SKM-1 treated with dmso at 0.1 percent for 144 hours (cell line): ENCODE measurements around the gene SDCCAG8.
"Not testable (repeated sequence)": the region's sequence is repeated elsewhere in the genome, so short reads cannot be mapped to it uniquely, and the experiment has no call there.

ENCODE experiments used
- DNase-seq: peaks from one replicate; lab custom pipeline; 2025; ENCODE audit not compliant: unreplicated experiment; lab: John Stamatoyannopoulos, UW

Gene SDCCAG8

GRCh38 chr1:243255791-243256512 lies at the start of gene SDCCAG8:
Gene SDCCAG8, plus strand, starts transcription at chr1:243256041. Its CDS starts 133 bp downstream, at chr1:243256174.
- DNase-seq, result peak; percentile 100

DNA sequence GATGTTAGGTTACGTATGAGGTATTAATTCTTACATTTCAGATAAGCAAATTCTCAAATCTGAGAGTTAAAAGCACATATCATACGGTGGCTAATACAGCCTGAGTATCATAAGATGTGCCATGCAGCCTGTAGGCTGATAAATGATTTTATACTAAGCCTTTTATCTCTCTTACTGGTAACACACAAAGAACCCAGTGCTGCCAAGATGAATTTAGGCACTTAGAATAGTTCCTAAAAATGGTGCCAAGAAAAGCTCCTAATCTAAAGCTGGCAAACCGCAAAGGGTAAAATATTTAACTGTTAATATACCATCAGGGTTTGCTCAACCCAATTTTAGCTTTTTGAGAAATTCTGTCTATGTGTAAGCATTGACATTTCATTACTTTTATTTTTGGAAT lies 43.9 kb upstream of the SDCCAG8 start:
- not testable (repeated sequence) for DNase-seq

DNA sequence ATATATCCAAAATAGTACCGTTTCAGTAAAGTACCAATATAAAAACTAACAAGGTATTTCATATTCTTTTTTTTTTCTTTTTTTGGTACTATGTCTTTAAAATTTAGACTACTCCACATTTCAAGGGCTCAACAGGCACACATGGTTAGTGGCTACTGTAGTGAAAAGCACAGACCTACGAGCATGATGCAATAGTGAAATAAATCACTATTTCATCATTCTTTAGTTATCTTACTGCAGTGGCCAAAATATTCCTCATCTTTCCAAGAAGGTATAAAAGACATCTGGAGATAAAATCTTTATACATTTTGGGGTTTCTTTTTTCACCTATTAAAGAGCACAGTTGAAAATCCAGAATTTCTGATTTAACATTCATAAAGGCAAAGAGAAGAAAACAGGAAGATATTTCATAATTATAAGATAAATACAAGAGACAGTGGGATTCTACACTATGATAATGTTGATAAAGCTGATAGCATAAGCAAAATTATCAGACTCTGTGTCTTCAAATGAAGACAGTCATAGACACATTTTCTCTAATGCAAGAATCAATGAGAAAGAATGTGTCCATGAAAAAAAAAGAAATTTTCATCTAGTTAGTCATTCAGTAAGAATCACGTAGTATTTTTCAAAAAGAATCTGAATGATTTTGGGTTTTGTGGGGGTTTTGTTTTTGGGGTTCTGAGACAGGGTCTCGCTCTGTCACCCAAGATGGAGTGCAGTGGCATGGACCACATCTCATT lies 42.6 kb upstream of the SDCCAG8 start:
- no peak for DNase-seq

DNA sequence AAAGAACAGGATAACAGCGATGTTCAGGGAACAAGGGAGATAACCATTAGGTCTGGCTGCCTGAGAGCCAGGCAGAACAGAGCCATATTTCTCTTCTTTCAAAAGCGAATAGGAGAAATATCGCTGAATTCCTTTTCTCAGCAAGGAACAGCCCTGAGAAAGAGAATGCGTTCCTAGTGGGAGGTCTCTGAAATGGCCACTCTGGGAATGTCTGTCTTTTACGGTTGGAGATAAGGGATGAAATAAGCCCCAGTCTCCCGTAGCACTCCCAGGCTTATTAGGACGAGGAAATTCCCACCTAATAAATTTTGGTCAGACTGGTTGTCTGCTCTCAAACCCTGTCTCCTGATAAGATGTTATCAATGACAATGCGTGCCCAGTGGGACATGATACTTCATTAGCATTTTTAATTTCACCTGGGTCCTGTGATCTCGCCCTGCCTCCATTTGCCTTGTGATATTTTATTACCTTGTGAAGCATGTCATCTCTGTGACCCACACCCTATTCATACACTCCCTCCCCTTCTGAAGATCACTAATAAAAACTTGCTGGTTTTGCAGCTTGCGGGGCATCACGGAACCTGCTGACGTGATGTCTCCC lies 40.5 kb upstream of the SDCCAG8 start:
- not testable (repeated sequence) for DNase-seq

DNA sequence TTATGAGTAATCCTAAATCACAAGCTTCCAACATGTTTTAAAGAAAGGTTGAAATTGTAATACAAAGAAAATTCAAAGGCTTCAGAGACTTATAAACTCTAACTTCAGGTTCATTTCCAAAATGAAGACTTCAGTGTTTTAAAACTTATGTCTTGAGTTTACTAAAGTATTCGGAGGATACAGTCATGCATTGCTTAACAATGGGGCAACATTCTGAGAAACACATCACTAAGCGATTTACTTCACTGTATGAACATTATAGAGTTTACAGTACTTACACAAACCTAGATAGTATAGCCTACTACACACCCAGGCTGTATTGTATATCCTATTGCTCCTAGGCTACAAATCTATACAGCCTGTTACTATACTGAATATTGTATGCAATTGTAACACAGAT lies 39.1 kb upstream of the SDCCAG8 start:
- no peak for DNase-seq

- DNase-seq, result no peak
These were observed 38.5 kb upstream of the SDCCAG8 start for GRCh38 chr1:243217349-243217748.

GRCh38 chr1:243218059-243218458 lies 37.8 kb upstream of the SDCCAG8 start:
- DNase-seq, result no peak

DNA sequence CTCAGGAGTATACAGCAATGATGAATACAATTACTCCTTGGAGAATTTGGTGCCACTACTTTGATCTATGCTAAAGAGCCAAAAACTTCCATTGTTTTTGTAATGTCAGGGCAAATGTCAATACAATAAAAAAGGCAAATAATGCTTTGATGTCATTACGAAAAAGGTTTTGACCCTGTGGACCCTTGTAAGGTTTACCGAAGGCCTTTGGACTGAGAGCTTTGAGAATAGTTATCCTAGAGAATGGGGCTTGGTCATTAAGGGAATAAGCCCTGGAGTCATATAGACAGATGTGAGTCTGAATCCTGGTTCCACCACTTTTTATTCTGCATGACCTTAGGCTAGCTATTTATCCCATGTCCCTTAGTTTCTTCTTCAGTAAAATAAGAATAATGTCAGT lies 28.2 kb upstream of the SDCCAG8 start:
- no peak for DNase-seq

DNA sequence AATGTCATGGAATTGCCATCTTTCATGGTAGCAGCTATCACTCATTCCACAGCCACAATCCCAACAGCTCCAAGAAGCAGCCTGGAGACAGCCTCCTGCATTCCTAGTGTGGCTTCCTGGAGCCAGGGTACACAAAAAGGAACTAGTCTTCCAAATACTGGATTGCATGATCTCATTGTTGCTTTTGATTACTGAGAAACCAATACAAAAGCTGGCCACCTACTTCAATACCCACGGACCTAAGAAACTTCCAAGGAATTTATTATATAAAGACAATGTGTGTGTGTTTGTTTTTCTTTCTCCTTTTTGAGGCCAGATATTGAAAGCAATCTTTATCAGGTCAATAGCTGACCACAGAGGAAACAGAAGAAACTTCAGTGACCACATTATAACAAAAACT lies 26.3 kb upstream of the SDCCAG8 start:
- DNase-seq, result no peak

DNA sequence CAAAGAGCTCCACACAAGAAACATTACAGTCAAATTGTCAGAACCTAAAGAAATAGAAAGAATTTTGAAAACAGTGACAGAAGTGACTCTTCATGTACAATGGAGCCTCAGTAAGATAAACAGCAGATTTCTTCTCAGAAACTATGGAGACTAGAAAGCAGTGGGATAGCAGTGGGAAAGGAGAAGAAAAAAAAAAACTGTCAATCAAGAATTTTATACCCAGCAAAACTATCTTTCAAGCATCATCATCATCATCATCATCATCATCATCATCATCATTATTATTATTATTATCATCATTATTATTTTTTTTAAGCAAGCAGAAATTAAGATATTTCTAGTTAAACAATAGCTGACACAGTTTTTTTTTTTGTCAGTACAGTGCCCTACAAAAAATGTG lies 24.9 kb upstream of the SDCCAG8 start:
- DNase-seq, result peak; percentile 25

- no peak for DNase-seq
These were observed 21.9 kb upstream of the SDCCAG8 start for GRCh38 chr1:243233908-243234307.

DNA sequence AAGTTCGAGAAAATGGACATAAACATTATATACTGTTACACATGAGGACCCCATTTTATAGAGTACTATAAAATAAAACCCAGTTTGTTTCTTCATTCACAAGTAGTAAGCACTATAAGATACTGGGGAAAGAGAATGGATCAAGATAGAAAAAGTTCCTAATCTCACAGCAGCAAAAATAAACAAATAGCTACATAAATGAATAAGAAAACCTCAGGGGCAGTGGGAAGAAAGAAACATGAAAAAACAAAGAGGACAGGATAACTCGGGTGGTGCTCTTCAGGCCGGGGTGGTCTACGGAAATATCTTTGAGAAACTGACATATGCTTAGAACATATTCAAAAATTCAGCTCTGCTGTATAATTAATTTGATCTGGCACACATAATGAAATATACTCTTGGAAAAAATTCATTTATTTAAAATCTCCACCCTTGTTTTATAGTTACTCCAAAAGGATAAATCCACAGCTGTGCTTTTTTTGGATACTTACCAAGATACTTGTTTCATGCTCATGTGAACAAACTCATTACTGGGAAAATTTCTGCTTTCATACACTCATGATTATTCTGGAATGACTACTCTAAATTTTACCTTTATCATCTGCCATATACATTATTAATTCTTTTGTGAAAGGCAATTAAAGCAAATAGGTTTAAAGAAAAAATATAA lies 20.7 kb upstream of the SDCCAG8 start:
- DNase-seq, result no peak

DNA sequence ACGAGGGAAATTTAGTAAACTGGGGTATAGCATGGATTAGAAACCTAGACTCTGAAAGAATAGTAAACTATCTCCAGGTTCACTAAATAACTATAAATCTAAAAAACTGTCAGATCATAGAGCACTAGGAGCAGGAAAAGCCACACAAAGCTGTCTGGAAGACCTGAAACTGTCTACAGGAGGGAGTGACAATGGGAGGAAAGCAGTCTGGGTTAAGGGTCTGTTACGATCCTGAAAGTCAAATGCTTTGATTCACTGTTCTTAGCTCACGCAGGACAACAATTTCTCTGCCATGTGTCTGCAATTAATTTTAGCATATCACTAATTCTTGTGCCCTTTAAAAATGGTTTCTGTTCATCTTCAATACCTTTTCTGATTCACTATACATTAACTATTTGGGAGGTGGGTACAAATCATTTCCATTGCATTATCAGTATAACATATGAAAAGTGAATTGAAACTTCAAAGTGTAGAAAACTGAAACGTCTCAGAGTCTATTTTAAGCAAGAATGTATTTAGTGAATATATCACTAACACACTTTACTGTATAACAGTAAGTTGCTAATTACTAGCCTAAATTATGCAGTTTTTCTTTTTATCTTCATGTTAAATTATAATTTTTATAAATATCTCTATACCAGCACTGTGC lies 19.1 kb upstream of the SDCCAG8 start:
- DNase-seq, result no peak

- no peak for DNase-seq
These were observed 11.4 kb upstream of the SDCCAG8 start for GRCh38 chr1:243244432-243244841.

DNA sequence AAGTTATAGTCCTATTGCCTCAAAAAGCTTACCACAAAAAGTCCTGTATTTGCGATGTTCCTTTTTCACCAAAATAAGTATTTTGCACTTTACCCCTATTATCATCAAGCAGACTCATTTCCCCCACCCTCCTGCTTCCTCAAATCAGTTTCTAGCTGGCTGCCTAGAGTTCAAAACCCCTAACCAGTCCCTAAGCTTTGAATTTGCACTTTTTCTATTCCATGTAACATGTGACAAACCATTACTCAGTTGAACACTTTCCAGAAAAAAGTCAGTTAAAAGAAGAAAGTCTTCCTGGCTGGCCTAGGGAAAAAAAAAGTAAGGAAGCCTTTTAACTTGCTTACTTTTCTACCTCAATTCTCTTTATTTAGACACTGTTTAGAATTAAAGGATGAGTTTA lies 8.9 kb upstream of the SDCCAG8 start:
- DNase-seq, result peak; percentile 75

- no peak for DNase-seq
These were observed 7.9 kb upstream of the SDCCAG8 start for GRCh38 chr1:243247901-243248300.

- DNase-seq, result no peak
These were observed 6.6 kb upstream of the SDCCAG8 start for GRCh38 chr1:243249214-243249613.

- no peak for DNase-seq
These were observed 5.7 kb upstream of the SDCCAG8 start for GRCh38 chr1:243250102-243250501.

DNA sequence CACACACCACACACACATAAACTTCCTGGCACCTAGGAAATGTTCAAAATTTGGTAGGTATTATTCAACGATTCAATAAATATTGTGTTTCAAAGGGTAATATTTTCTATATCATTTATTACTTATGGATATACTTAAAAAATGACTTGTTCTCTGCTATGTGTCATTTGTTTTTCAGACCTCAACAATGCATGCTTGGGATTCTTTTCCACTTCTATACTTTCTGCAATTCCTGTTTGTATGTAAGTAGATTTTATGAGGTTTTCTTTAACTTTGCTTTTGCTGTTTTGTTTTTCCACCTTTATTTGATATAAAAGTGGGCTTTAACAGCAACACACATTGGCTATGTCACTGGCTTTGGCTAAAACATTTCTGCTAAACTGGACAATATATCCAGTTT lies 4.3 kb upstream of the SDCCAG8 start:
- no peak for DNase-seq

DNA sequence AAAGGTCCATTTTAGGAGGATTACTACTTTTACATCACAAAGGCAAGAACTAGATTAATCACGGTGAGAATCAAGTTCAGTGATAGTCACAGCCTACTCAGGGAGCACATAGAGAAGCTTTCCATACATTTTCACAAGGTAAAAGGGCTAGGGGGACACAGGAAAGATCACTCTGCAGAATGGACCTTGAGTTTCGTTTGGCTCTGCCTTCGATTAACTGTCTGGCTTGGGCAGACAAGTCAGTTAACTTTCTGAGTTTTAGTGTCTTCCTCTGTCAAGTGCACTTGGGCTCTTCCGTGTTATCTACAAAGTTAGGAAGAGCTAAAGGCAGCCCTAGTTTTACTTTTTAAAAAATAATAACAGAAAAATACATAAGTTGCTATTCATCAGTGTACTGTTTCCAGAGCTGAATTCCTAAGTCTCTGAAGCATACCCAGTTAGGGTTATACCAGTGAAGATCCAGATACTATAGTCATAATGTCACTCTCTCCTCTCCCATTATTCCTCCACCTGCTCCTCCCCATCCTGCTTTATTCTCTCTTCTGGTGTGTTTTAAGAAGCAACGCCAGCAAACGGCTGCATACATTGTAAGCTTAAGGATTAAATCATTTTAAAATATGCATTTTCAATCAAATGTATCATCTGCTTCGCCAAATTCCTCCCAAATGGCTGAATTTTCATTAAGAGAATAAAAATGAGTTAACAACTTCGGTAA lies 2.5 kb upstream of the SDCCAG8 start:
- no peak for DNase-seq

GRCh38 chr1:243253926-243254232 lies 2.0 kb upstream of the SDCCAG8 start:
- DNase-seq, result no peak
